K562 (cell line): ENCODE measurements around the gene CDRT4. TPM values are rescaled to one million over a fixed set of nuclear protein-coding genes. Genes with fewer than 3 reads are reported as not detected.

ENCODE experiments used
- ATAC-seq: fragments of 200-7000 bp; cut with Tn5 transposase; 3 replicates; pipeline ENCODE4 v1.9.1; 2020; ENCODE audit warnings: moderate library complexity
- BruUV-seq: library from RNA; stranded (reverse); fragments of 400-500 nt; replicated peaks from 2 replicates; lab custom pipeline; 2021; lab: Mats Ljungman, UMichigan
- CTCF ChIA-PET: fragments of 300-600 bp; formaldehyde crosslinking; extraction: SDS; loops from one replicate; lab custom pipeline; 2021; ENCODE audit warnings: low intra/inter-chr PET ratio; lab: Yijun Ruan, JAX
- POLR2A ChIA-PET: fragments of 300-600, 350-650 bp; sonication (Branson Sonifier 250); formaldehyde crosslinking; extraction: SDS; loops from one replicate; lab custom pipeline; 2021; ENCODE audit warnings: antibody characterized with exemption, inconsistent platforms; lab: Yijun Ruan, JAX
- DNase-seq, 4 experiments: peaks; one replicate each; pipeline versions ENCODE4 v3.0.0 to v3.0.0-alpha.2; 2011 to 2018; ENCODE audit warnings: low spot score in 3 of 4, mixed read lengths in 3 of 4; ENCODE audit errors: extremely low read depth in 1 of 4
- FAIRE-seq: peaks from 2 replicates; lab custom pipeline; 2011; peaks lifted over from hg19 to GRCh38; lab: Jason Lieb, UNC
- H2AFZ ChIP-seq: 2 replicates; pipeline ENCODE4 v1.6.0; 2011; ENCODE audit warnings: low read depth, low read length, control low read depth, inconsistent platforms
- H3K27ac ChIP-seq: fragments of 200-600 bp; 3 replicates; pipeline ENCODE4 v1.8.0; 2011; ENCODE audit warnings: low read depth, mild to moderate bottlenecking, control low read depth, inconsistent platforms, low read length, moderate library complexity, mixed read lengths; ENCODE audit errors: extremely low read depth
- H3K27me3 ChIP-seq, 2 experiments: fragments of 300-600 bp in 1 of 2; 2 replicates in 1 of 2; 3 replicates in 1 of 2; pipeline versions ENCODE4 v1.6.0 to v1.8.0; 2011; ENCODE audit warnings: inconsistent platforms in 2 of 2, low read length in 2 of 2, mild to moderate bottlenecking in 1 of 2, mixed read lengths in 1 of 2, moderate library complexity in 1 of 2; ENCODE audit not compliant: control insufficient read depth in 2 of 2, insufficient read depth in 2 of 2
- H3K36me3 ChIP-seq: fragments of 300-600 bp; 3 replicates; pipeline ENCODE4 v1.8.0; 2011; ENCODE audit warnings: mild to moderate bottlenecking, low read length, inconsistent platforms; ENCODE audit not compliant: control insufficient read depth, insufficient read depth
- H3K4me1 ChIP-seq, 2 experiments: fragments of 200-600 bp in 1 of 2; replicated peaks in 1 of 2; 2 replicates in 1 of 2; 3 replicates in 1 of 2; pipeline versions ENCODE4 v1.5.1 to v1.8.0; 2011; ENCODE audit warnings: inconsistent platforms in 2 of 2, low read length in 2 of 2, mild to moderate bottlenecking in 1 of 2, mixed read lengths in 1 of 2, moderate library complexity in 1 of 2; ENCODE audit not compliant: control insufficient read depth in 2 of 2, insufficient read depth in 2 of 2
- H3K4me2 ChIP-seq: 2 replicates; pipeline ENCODE4 v1.6.1; 2011; ENCODE audit warnings: low read length, control low read depth, inconsistent platforms, mixed read lengths; ENCODE audit not compliant: insufficient read depth
- H3K4me3 ChIP-seq: fragments of 200-600 bp; sonication (generic), shearing (Covaris generic); 2 replicates; pipeline ENCODE4 v1.5.1; 2016; ENCODE audit warnings: control low read depth, inconsistent platforms
- H3K79me2 ChIP-seq: fragments of 200-600 bp; 3 replicates; pipeline ENCODE4 v1.8.0; 2011; ENCODE audit warnings: low read length, inconsistent platforms; ENCODE audit not compliant: control insufficient read depth, insufficient read depth
- H3K9ac ChIP-seq, 2 experiments: 2 replicates each; pipeline versions ENCODE4 v1.6.0 to v1.6.1; 2011; ENCODE audit warnings: low read depth in 2 of 2, low read length in 2 of 2, control low read depth in 1 of 2, inconsistent platforms in 1 of 2, mild to moderate bottlenecking in 1 of 2, mixed read lengths in 1 of 2; ENCODE audit not compliant: insufficient read depth in 1 of 2
- H3K9me1 ChIP-seq: one replicate; pipeline ENCODE4 v1.6.0; 2011; ENCODE audit warnings: inconsistent platforms, mild to moderate bottlenecking, low read length, moderate library complexity; ENCODE audit not compliant: control insufficient read depth, insufficient read depth
- H3K9me3 ChIP-seq: replicated peaks from 2 replicates; pipeline ENCODE4 v1.5.1; 2011; ENCODE audit warnings: low read depth, low read length, inconsistent platforms; ENCODE audit not compliant: control insufficient read depth, insufficient read depth
- H4K20me1 ChIP-seq: replicated peaks from 2 replicates; pipeline ENCODE4 v1.6.1; 2011; ENCODE audit warnings: low read length, inconsistent platforms, mixed read lengths; ENCODE audit not compliant: control insufficient read depth, insufficient read depth
- HES1 ChIP-seq: fragments of 450-650 bp; IDR thresholded peaks from 2 replicates; pipeline ENCODE4 v1.6.1; 2016; ENCODE audit warnings: low read depth, mild to moderate bottlenecking, moderate library complexity
- HSF4 ChIP-seq: fragments of 250-450 bp; sonication (Bioruptor Pico); IDR thresholded peaks from 2 replicates; pipeline ENCODE4 v2.1.2; 2022; ENCODE audit warnings: mild to moderate bottlenecking, moderate library complexity, borderline replicate concordance
- MCM5 ChIP-seq: fragments of 450-650 bp; IDR thresholded peaks from 2 replicates; pipeline ENCODE4 v1.6.1; 2016; ENCODE audit warnings: low read depth
- MLLT1 ChIP-seq, 2 experiments: fragments of 450-650 bp; IDR thresholded peaks; 2 replicates each; pipeline ENCODE4 v1.6.1; 2016
- SAFB ChIP-seq: fragments of 200-400 bp; formaldehyde crosslinking; IDR thresholded peaks from 2 replicates; pipeline ENCODE4 v1.6.1; 2017; ENCODE audit warnings: low read depth, low read length, borderline replicate concordance
- SRSF1 ChIP-seq: fragments of 200-400 bp; formaldehyde crosslinking; IDR thresholded peaks from 2 replicates; pipeline ENCODE4 v1.6.1; 2017; ENCODE audit warnings: mild to moderate bottlenecking, low read depth, low read length, moderate library complexity
- TAL1 ChIP-seq: fragments of 450-650 bp; IDR thresholded peaks from 2 replicates; pipeline ENCODE4 v1.6.1; 2016; ENCODE audit warnings: mild to moderate bottlenecking
- ZNF134 ChIP-seq: fragments of 250-450 bp; sonication (Bioruptor Pico); conservative IDR thresholded peaks from 2 replicates; pipeline ENCODE4 v1.4.0; 2020
- WGBS: fragments of 100-300 bp; shearing (Covaris generic); methylation state at CpG from one replicate; pipeline ENCODE4 v1.1.6; 2016; ENCODE audit warnings: low coverage, mixed read lengths; ENCODE audit not compliant: insufficient coverage; ENCODE audit errors: missing lambda C conversion rate; 5-methylcytosine and 5-hydroxymethylcytosine counted together
- in situ Hi-C: fragments of 300-500 bp; cut with MboI; formaldehyde crosslinking; loops from 4 replicates; pipeline ENCODE4 v1.15.0; 2018; ENCODE audit warnings: inconsistent platforms, mixed read lengths
- intact Hi-C: fragments of 100-400 bp; cut with micrococcal nuclease; formaldehyde crosslinking; loops from 2 replicates; pipeline ENCODE4 v1.14.2; 2022
- polyA plus RNA-seq, 8 experiments: library from polyadenylated mRNA; depleted of rRNA in 4 of 8; stranded (reverse) in 5 of 8; unstranded in 3 of 8; fragments of >200 nt; fragmentation: Nextera tagmentation in 2 of 8; fragmentation: Illumina TruSeq in 1 of 8; extraction: Ambion mirVana in 2 of 8; extraction: Trizol in 1 of 8; gene quantifications; 2 replicates each; pipeline versions ENCODE4 v1.2.1 to v1.2.3, GENCODE V29; 2011 to 2014; ENCODE audit warnings: inconsistent platforms in 1 of 8, missing spikeins in 1 of 8
- total RNA-seq, 7 experiments: library from RNA; depleted of rRNA in 6 of 7; stranded (reverse); fragments of >200 nt in 6 of 7; fragmentation: Illumina TruSeq in 2 of 7; extraction: Trizol in 2 of 7; gene quantifications; 2 replicates each; pipeline versions ENCODE4 v1.2.1 to v1.2.3, GENCODE V29; 2011 to 2021; ENCODE audit warnings: low replicate concordance in 1 of 7

Gene CDRT4
- total and polyA plus RNA-seq, 9 of the 15 experiments (the other 6 are each of a cell fraction or from before 2014, with no cell fraction given) = 1.7 to 6.4 (median 3.5) TPM

- no peak overlapping the region for H3K27ac ChIP-seq
- WGBS = 13% methylated on average over 2 of the region's 2 CpGs
- no peaks in the 10 kb centered on the region for H3K4me1 ChIP-seq
- no peaks in the 10 kb centered on the region for H4K20me1 ChIP-seq
- ChIA-PET CTCF (no interaction called here), POLR2A (no interaction called here)
- in situ Hi-C loops = no loop called here
- no peak for FAIRE-seq
- H3K4me2 ChIP-seq = no peak overlapping the region
- BruUV-seq = no TSS peak
- DNase-seq = no peak
- no peak overlapping the region for H3K9ac ChIP-seq
- no peak overlapping the region for H2AFZ ChIP-seq
- no peaks in the 10 kb centered on the region for H3K27me3 ChIP-seq
- no peaks in the 10 kb centered on the region for H3K9me3 ChIP-seq
- no peaks in the 10 kb centered on the region for H3K9me1 ChIP-seq
- intact Hi-C loops = no loop called here
- H3K36me3 ChIP-seq = peaks cover 10% of the 10 kb centered on the region; the same call in 2 of the 3 replicates
- H3K79me2 ChIP-seq = no peaks in the 10 kb centered on the region
- TF ChIP-seq TAL1 (no peak), MLLT1 (IDR thresholded peaks at IDR 0.05) (no peak), SRSF1 (no peak), SAFB (no peak), MCM5 (no peak), ZNF134 (no peak), HES1 (no peak), HSF4 (CRISPR knock-in tag) (no peak)
- ATAC-seq = no peak
- H3K4me3 ChIP-seq = no peak overlapping the region
Observed at GRCh38 chr17:15514469-15514868, 47.0 kb upstream of the CDRT4 start.
